ENCODE data around the gene TUG1.

Gene TUG1

GRCh38 chr22:30985561-30986208 lies 16.6 kb downstream of the TUG1 start:
- Mint-ChIP-seq H3K27ac (ENCODE audit: low read depth) (no peak overlapping the region), H3K9me3 (peaks cover 35% of the 10 kb centered on the region), H3K27me3 (peaks cover 17% of the 10 kb centered on the region), H3K4me1 (no peaks in the 10 kb centered on the region), H3K4me3 (no peak overlapping the region), H3K36me3 (ENCODE audit: insufficient read depth) (no peaks in the 10 kb centered on the region)
- no peak for ATAC-seq (replicated peaks; ENCODE audit: extremely low read depth, poor library complexity, severe bottlenecking)
- no peak for DNase-seq (ENCODE audit: low spot score in 2 of 2)

- no peaks in the 10 kb centered on the region for H3K4me1 Mint-ChIP-seq
- DNase-seq (ENCODE audit: low spot score in 2 of 2) (no peak), ATAC-seq (replicated peaks; ENCODE audit: extremely low read depth, poor library complexity, severe bottlenecking) (no peak)
- H3K36me3 Mint-ChIP-seq (ENCODE audit: insufficient read depth) = no peaks in the 10 kb centered on the region
- H3K4me3 Mint-ChIP-seq = no peak overlapping the region
- no peak overlapping the region for H3K27ac Mint-ChIP-seq (ENCODE audit: low read depth)
- H3K9me3 Mint-ChIP-seq = peaks cover 22% of the 10 kb centered on the region
- H3K27me3 Mint-ChIP-seq = peaks cover 34% of the 10 kb centered on the region
These were observed 20.4 kb downstream of the TUG1 start for GRCh38 chr22:30989474-30989873.

GRCh38 chr22:30990690-30991089 lies 21.6 kb downstream of the TUG1 start:
- Mint-ChIP-seq H3K27me3 (peaks cover 36% of the 10 kb centered on the region), H3K27ac (ENCODE audit: low read depth) (no peak overlapping the region), H3K4me3 (no peak overlapping the region), H3K36me3 (ENCODE audit: insufficient read depth) (no peaks in the 10 kb centered on the region), H3K4me1 (no peaks in the 10 kb centered on the region), H3K9me3 (peaks cover 16% of the 10 kb centered on the region)
- ATAC-seq (replicated peaks; ENCODE audit: extremely low read depth, poor library complexity, severe bottlenecking) (no peak), DNase-seq (ENCODE audit: low spot score in 2 of 2) (no peak)

GRCh38 chr22:30992565-30992964 lies 23.5 kb downstream of the TUG1 start:
- peaks cover 36% of the 10 kb centered on the region for H3K27me3 Mint-ChIP-seq
- H3K27ac Mint-ChIP-seq (ENCODE audit: low read depth) = no peak overlapping the region
- no peak for DNase-seq (ENCODE audit: low spot score in 2 of 2)
- no peak for ATAC-seq (replicated peaks; ENCODE audit: extremely low read depth, poor library complexity, severe bottlenecking)
- no peaks in the 10 kb centered on the region for H3K4me1 Mint-ChIP-seq
- peaks cover 12% of the 10 kb centered on the region for H3K9me3 Mint-ChIP-seq
- no peak overlapping the region for H3K4me3 Mint-ChIP-seq
- H3K36me3 Mint-ChIP-seq (ENCODE audit: insufficient read depth) = no peaks in the 10 kb centered on the region

GRCh38 chr22:30994960-30995359 lies 25.9 kb downstream of the TUG1 start:
- H3K9me3 Mint-ChIP-seq = peaks cover 6% of the 10 kb centered on the region
- H3K36me3 Mint-ChIP-seq (ENCODE audit: insufficient read depth) = no peaks in the 10 kb centered on the region
- H3K27me3 Mint-ChIP-seq = peaks cover 27% of the 10 kb centered on the region
- H3K4me1 Mint-ChIP-seq = no peaks in the 10 kb centered on the region
- H3K4me3 Mint-ChIP-seq = no peak overlapping the region
- no peak overlapping the region for H3K27ac Mint-ChIP-seq (ENCODE audit: low read depth)
- no peak for DNase-seq (ENCODE audit: low spot score in 2 of 2)
- ATAC-seq (replicated peaks; ENCODE audit: extremely low read depth, poor library complexity, severe bottlenecking) = no peak

GRCh38 chr22:30996462-30996861 lies 27.4 kb downstream of the TUG1 start:
- H3K4me1 Mint-ChIP-seq = no peaks in the 10 kb centered on the region
- no peaks in the 10 kb centered on the region for H3K36me3 Mint-ChIP-seq (ENCODE audit: insufficient read depth)
- no peak overlapping the region for H3K4me3 Mint-ChIP-seq
- ATAC-seq (replicated peaks; ENCODE audit: extremely low read depth, poor library complexity, severe bottlenecking) (no peak), DNase-seq (ENCODE audit: low spot score in 2 of 2) (no peak)
- no peaks in the 10 kb centered on the region for H3K9me3 Mint-ChIP-seq
- H3K27me3 Mint-ChIP-seq = peaks cover 20% of the 10 kb centered on the region
- no peak overlapping the region for H3K27ac Mint-ChIP-seq (ENCODE audit: low read depth)

- Mint-ChIP-seq H3K4me1 (no peaks in the 10 kb centered on the region), H3K36me3 (ENCODE audit: insufficient read depth) (no peaks in the 10 kb centered on the region)
These were observed 29.3 kb downstream of the TUG1 start for GRCh38 chr22:30998329-30998728.

GRCh38 chr22:31001124-31001770 lies 32.2 kb downstream of the TUG1 start:
- ATAC-seq (replicated peaks; ENCODE audit: extremely low read depth, poor library complexity, severe bottlenecking) (no peak), DNase-seq (ENCODE audit: low spot score in 2 of 2) (no peak)
- H3K27ac Mint-ChIP-seq (ENCODE audit: low read depth) = no peak overlapping the region
- H3K27me3 Mint-ChIP-seq = peaks cover 20% of the 10 kb centered on the region
- H3K9me3 Mint-ChIP-seq = peaks cover 5% of the 10 kb centered on the region
- H3K4me3 Mint-ChIP-seq = no peak overlapping the region
- no peaks in the 10 kb centered on the region for H3K4me1 Mint-ChIP-seq
- no peaks in the 10 kb centered on the region for H3K36me3 Mint-ChIP-seq (ENCODE audit: insufficient read depth)

More at GRCh38 chr22:30998329-30998728, 29.3 kb downstream of the TUG1 start:
- Mint-ChIP-seq H3K9me3 (no peaks in the 10 kb centered on the region), H3K4me3 (no peak overlapping the region), H3K27me3 (peaks cover 34% of the 10 kb centered on the region), H3K27ac (ENCODE audit: low read depth) (no peak overlapping the region)
- no peak for DNase-seq (ENCODE audit: low spot score in 2 of 2)
- no peak for ATAC-seq (replicated peaks; ENCODE audit: extremely low read depth, poor library complexity, severe bottlenecking)

GRCh38 chr22:31005535-31005934 lies 36.5 kb downstream of the TUG1 start:
- H3K36me3 Mint-ChIP-seq (ENCODE audit: insufficient read depth) = no peaks in the 10 kb centered on the region

GRCh38 chr22:31019191-31019930 lies 50.3 kb downstream of the TUG1 start:
- H3K4me3 Mint-ChIP-seq = no peak overlapping the region
- no peaks in the 10 kb centered on the region for H3K27me3 Mint-ChIP-seq
- no peaks in the 10 kb centered on the region for H3K4me1 Mint-ChIP-seq
- ATAC-seq (replicated peaks; ENCODE audit: extremely low read depth, poor library complexity, severe bottlenecking) (no peak), DNase-seq (ENCODE audit: low spot score in 2 of 2) (no peak)
- H3K36me3 Mint-ChIP-seq (ENCODE audit: insufficient read depth) = no peaks in the 10 kb centered on the region
- no peaks in the 10 kb centered on the region for H3K9me3 Mint-ChIP-seq
- H3K27ac Mint-ChIP-seq (ENCODE audit: low read depth) = no peak overlapping the region

More at GRCh38 chr22:31005535-31005934, 36.5 kb downstream of the TUG1 start:
- no peak overlapping the region for H3K27ac Mint-ChIP-seq (ENCODE audit: low read depth)
- DNase-seq (ENCODE audit: low spot score in 2 of 2) = no peak
- H3K9me3 Mint-ChIP-seq = peaks cover 5% of the 10 kb centered on the region
- no peaks in the 10 kb centered on the region for H3K4me1 Mint-ChIP-seq
- ATAC-seq (replicated peaks; ENCODE audit: extremely low read depth, poor library complexity, severe bottlenecking) = no peak
- peaks cover 20% of the 10 kb centered on the region for H3K27me3 Mint-ChIP-seq
- H3K4me3 Mint-ChIP-seq = no peak overlapping the region

GRCh38 chr22:31020334-31020733 lies 51.3 kb downstream of the TUG1 start:
- ATAC-seq (replicated peaks; ENCODE audit: extremely low read depth, poor library complexity, severe bottlenecking) (no peak), DNase-seq (ENCODE audit: low spot score in 2 of 2) (no peak)
- Mint-ChIP-seq H3K27ac (ENCODE audit: low read depth) (no peak overlapping the region), H3K4me3 (no peak overlapping the region), H3K27me3 (no peaks in the 10 kb centered on the region), H3K36me3 (ENCODE audit: insufficient read depth) (no peaks in the 10 kb centered on the region), H3K9me3 (no peaks in the 10 kb centered on the region), H3K4me1 (no peaks in the 10 kb centered on the region)

GRCh38 chr22:31022516-31022915 lies 53.5 kb downstream of the TUG1 start:
- Mint-ChIP-seq H3K27me3 (no peaks in the 10 kb centered on the region), H3K27ac (ENCODE audit: low read depth) (no peak overlapping the region), H3K9me3 (no peaks in the 10 kb centered on the region), H3K4me3 (no peak overlapping the region), H3K4me1 (no peaks in the 10 kb centered on the region), H3K36me3 (ENCODE audit: insufficient read depth) (no peaks in the 10 kb centered on the region)
- no peak for DNase-seq (ENCODE audit: low spot score in 2 of 2)
- ATAC-seq (replicated peaks; ENCODE audit: extremely low read depth, poor library complexity, severe bottlenecking) = no peak
